Activated CD4-positive, CD25-positive, alpha-beta regulatory T cell treated with anti-CD3 and anti-CD28 coated beads, Interleukin-2, amount 50 U/mL, for 72 hours (primary cell): Measurements from ENCODE around the gene PAM.
"Not testable (repeated sequence)": the region's sequence is repeated elsewhere in the genome, so short reads cannot be mapped to it uniquely, and the experiment has no call there.

Experiments
- DNase-seq: peaks from one replicate; pipeline ENCODE4 v3.0.0; 2021

Gene PAM

GRCh38 chr5:102905056-102905455 is 150.0 kb downstream of the PAM start:
- no peak for DNase-seq

- DNase-seq, result not testable (repeated sequence)
These were observed 152.0 kb downstream of the PAM start for GRCh38 chr5:102907099-102907498.

- DNase-seq, result no peak
These were observed 155.4 kb downstream of the PAM start for GRCh38 chr5:102910240-102911226.

- DNase-seq, result no peak
These were observed 156.9 kb downstream of the PAM start for GRCh38 chr5:102911973-102912372.

- DNase-seq, result no peak
These were observed 161.0 kb downstream of the PAM start for GRCh38 chr5:102916109-102916508.

- DNase-seq, result no peak
These were observed 164.0 kb downstream of the PAM start for GRCh38 chr5:102918986-102919610.

GRCh38 chr5:102920762-102921161 is 165.7 kb downstream of the PAM start:
- DNase-seq, result no peak

GRCh38 chr5:102921341-102922044 is 166.4 kb downstream of the PAM start:
- DNase-seq, result no peak

GRCh38 chr5:102922111-102922720 is 167.1 kb downstream of the PAM start:
- no peak for DNase-seq

GRCh38 chr5:102922799-102923477 is 167.8 kb downstream of the PAM start:
- DNase-seq, result no peak

- DNase-seq, result no peak
These were observed 169.9 kb downstream of the PAM start for GRCh38 chr5:102924963-102925362.

- no peak for DNase-seq
These were observed 171.9 kb downstream of the PAM start for GRCh38 chr5:102927007-102927406.

- DNase-seq, result no peak
These were observed 175.1 kb downstream of the PAM start for GRCh38 chr5:102930244-102930643.

- DNase-seq, result no peak
These were observed 176.1 kb downstream of the PAM start for GRCh38 chr5:102931085-102931725.

GRCh38 chr5:102932781-102933180 is 177.7 kb downstream of the PAM start:
- no peak for DNase-seq

GRCh38 chr5:102933316-102933715 is 178.2 kb downstream of the PAM start:
- no peak for DNase-seq

- DNase-seq, result no peak
These were observed 178.8 kb downstream of the PAM start for GRCh38 chr5:102933721-102934459.

GRCh38 chr5:102937894-102938293 is 182.8 kb downstream of the PAM start:
- no peak for DNase-seq

- no peak for DNase-seq
These were observed 186.0 kb downstream of the PAM start for GRCh38 chr5:102941111-102941510.

- DNase-seq, result no peak
These were observed 191.3 kb downstream of the PAM start for GRCh38 chr5:102946414-102946813.

GRCh38 chr5:102946971-102947370 is 191.9 kb downstream of the PAM start:
- DNase-seq, result no peak
